CD8-positive, alpha-beta memory T cell (primary cell): ENCODE data around the gene GABRA4. TPM values are rescaled to one million over a fixed set of nuclear protein-coding genes. Genes with fewer than 3 reads are reported as not detected.

ENCODE experiments used
- CTCF ChIA-PET: fragments of 350-600 bp; sonication (Branson Sonifier 250); formaldehyde crosslinking; loops from one replicate; lab custom pipeline; 2021; ENCODE audit warnings: antibody characterized with exemption; lab: Charles Lee
- POLR2A ChIA-PET: fragments of 350-600 bp; sonication (Branson Sonifier 250); formaldehyde crosslinking; loops from one replicate; lab custom pipeline; 2021; ENCODE audit warnings: antibody characterized with exemption; lab: Charles Lee
- DNase-seq, 5 donors: peaks; one replicate each; pipeline versions ENCODE4 v3.0.0 to v3.0.0-alpha.2; 2020 to 2022; ENCODE audit warnings: mixed read lengths in 1 of 5
- H3K27ac ChIP-seq: one replicate; pipeline ENCODE4 v1.7.0; 2013; ENCODE audit warnings: low read depth, mild to moderate bottlenecking, low read length, moderate library complexity
- H3K27me3 ChIP-seq: 2 replicates; pipeline ENCODE4 v1.7.0; 2013; ENCODE audit warnings: low read length, mild to moderate bottlenecking; ENCODE audit not compliant: insufficient read depth, poor library complexity, severe bottlenecking
- H3K36me3 ChIP-seq: 2 replicates; pipeline ENCODE4 v1.7.0; 2013; ENCODE audit warnings: mild to moderate bottlenecking, low read length, moderate library complexity; ENCODE audit not compliant: insufficient read depth
- H3K4me1 ChIP-seq: 2 replicates; pipeline ENCODE4 v1.7.0; 2013; ENCODE audit warnings: mild to moderate bottlenecking, low read length, moderate library complexity; ENCODE audit not compliant: insufficient read depth
- H3K4me3 ChIP-seq: 2 replicates; pipeline ENCODE4 v1.7.0; 2013; ENCODE audit warnings: mild to moderate bottlenecking, low read length
- H3K9me3 ChIP-seq: 2 replicates; pipeline ENCODE4 v1.7.0; 2013; ENCODE audit warnings: mild to moderate bottlenecking, low read length
- H3K27ac Mint-ChIP-seq, 8 donors: one replicate each; pipeline ENCODE4 v1.8.0; 2020 to 2021; ENCODE audit warnings: mixed read lengths in 8 of 8, mild to moderate bottlenecking in 6 of 8, inconsistent platforms in 3 of 8, moderate library complexity in 3 of 8
- H3K27me3 Mint-ChIP-seq, 2 donors: one replicate each; pipeline ENCODE4 v1.8.0; 2020 to 2021; ENCODE audit warnings: mixed read lengths in 2 of 2, mild to moderate bottlenecking in 1 of 2, moderate library complexity in 1 of 2
- H3K36me3 Mint-ChIP-seq, 3 donors: one replicate each; pipeline ENCODE4 v1.8.0; 2020 to 2021; ENCODE audit warnings: mixed read lengths in 3 of 3, inconsistent platforms in 1 of 3, mild to moderate bottlenecking in 1 of 3
- H3K4me1 Mint-ChIP-seq, 3 donors: one replicate each; pipeline ENCODE4 v1.8.0; 2020 to 2021; ENCODE audit warnings: mixed read lengths in 3 of 3, inconsistent platforms in 1 of 3, mild to moderate bottlenecking in 1 of 3
- H3K4me3 Mint-ChIP-seq, 7 donors: one replicate each; pipeline ENCODE4 v1.8.0; 2020 to 2021; ENCODE audit warnings: mixed read lengths in 7 of 7, mild to moderate bottlenecking in 6 of 7, moderate library complexity in 4 of 7, inconsistent platforms in 2 of 7
- H3K9me3 Mint-ChIP-seq, 5 donors: one replicate each; pipeline ENCODE4 v1.8.0; 2020 to 2022; ENCODE audit warnings: mixed read lengths in 5 of 5, mild to moderate bottlenecking in 3 of 5, moderate library complexity in 2 of 5, inconsistent platforms in 1 of 5
- polyA plus RNA-seq: library from polyadenylated mRNA; unstranded; fragments of 300-500 nt; fragmentation: Illumina TruSeq; gene quantifications from one replicate; pipeline ENCODE4 v1.2.3, GENCODE V29; 2021
- total RNA-seq, 2 experiments: library from RNA; stranded (reverse); gene quantifications; one replicate each; pipeline ENCODE4 v1.2.3, GENCODE V29; 2021

The GABRA4 gene
- total and polyA plus RNA-seq, 3 experiments from 2014 or later: not detected

GRCh38 chr4:46953564-46953963 lies 39.8 kb downstream of the GABRA4 start:
- Mint-ChIP-seq H3K9me3 (no peaks in the 10 kb centered on the region), H3K4me3 (no peak overlapping the region), H3K4me1 (no peaks in the 10 kb centered on the region), H3K27ac (no peak overlapping the region), H3K27me3 (peaks cover 0 to 8% of the 10 kb centered on the region in 2 donors), H3K36me3 (no peaks in the 10 kb centered on the region)
- no peak for DNase-seq
- ChIA-PET POLR2A (no interaction called here), CTCF (no interaction called here)
- H3K27me3 ChIP-seq: no peaks in the 10 kb centered on the region
- no peaks in the 10 kb centered on the region for H3K9me3 ChIP-seq
- H3K4me3 ChIP-seq: no peak overlapping the region
- H3K27ac ChIP-seq: no peak overlapping the region
- no peaks in the 10 kb centered on the region for H3K36me3 ChIP-seq
- H3K4me1 ChIP-seq: no peaks in the 10 kb centered on the region

GRCh38 chr4:46952451-46952850 lies 40.9 kb downstream of the GABRA4 start:
- no peak overlapping the region for H3K4me3 Mint-ChIP-seq

DNA sequence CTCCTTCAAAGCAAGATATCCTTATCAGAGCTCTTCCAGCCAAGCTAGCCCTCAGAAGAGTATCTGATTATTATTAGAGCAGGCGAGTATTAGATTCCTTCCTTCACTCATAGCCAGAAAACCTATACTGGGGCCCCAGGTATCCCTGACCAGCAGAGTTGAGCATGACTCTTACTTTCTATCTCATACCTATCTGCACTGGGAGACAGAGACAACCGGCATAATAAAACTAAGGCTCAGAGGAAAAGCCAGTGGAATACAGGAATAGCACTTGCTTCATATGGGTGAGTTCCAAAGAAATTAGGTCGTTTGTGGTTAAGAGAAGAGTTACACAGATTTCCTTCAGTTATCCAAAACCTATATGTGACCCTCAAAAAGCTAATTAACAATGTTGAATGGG lies 42.6 kb downstream of the GABRA4 start:
- CTCF ChIA-PET: no interaction called here
- no peak overlapping the region for H3K4me3 Mint-ChIP-seq
- Histone ChIP-seq H3K4me1 (no peaks in the 10 kb centered on the region), H3K9me3 (no peaks in the 10 kb centered on the region), H3K27me3 (no peaks in the 10 kb centered on the region), H3K4me3 (no peak overlapping the region), H3K27ac (no peak overlapping the region), H3K36me3 (no peaks in the 10 kb centered on the region)
- no peak for DNase-seq
- POLR2A ChIA-PET: no interaction called here
- H3K27me3 Mint-ChIP-seq: peaks cover 0 to 8% of the 10 kb centered on the region in 2 donors
- H3K36me3 Mint-ChIP-seq: no peaks in the 10 kb centered on the region
- no peaks in the 10 kb centered on the region for H3K4me1 Mint-ChIP-seq
- no peak overlapping the region for H3K27ac Mint-ChIP-seq
- H3K9me3 Mint-ChIP-seq: no peaks in the 10 kb centered on the region

More at GRCh38 chr4:46952451-46952850, 40.9 kb downstream of the GABRA4 start:
- Histone ChIP-seq H3K36me3 (no peaks in the 10 kb centered on the region), H3K27ac (no peak overlapping the region), H3K9me3 (no peaks in the 10 kb centered on the region), H3K4me1 (no peaks in the 10 kb centered on the region), H3K27me3 (no peaks in the 10 kb centered on the region), H3K4me3 (no peak overlapping the region)
- no peaks in the 10 kb centered on the region for H3K9me3 Mint-ChIP-seq
- no peak overlapping the region for H3K27ac Mint-ChIP-seq
- no peaks in the 10 kb centered on the region for H3K36me3 Mint-ChIP-seq
- no peaks in the 10 kb centered on the region for H3K4me1 Mint-ChIP-seq
- ChIA-PET POLR2A (no interaction called here), CTCF (no interaction called here)
- peaks cover 0 to 8% of the 10 kb centered on the region in 2 donors for H3K27me3 Mint-ChIP-seq
- DNase-seq: no peak

- no peaks in the 10 kb centered on the region for H3K27me3 ChIP-seq
- no peak overlapping the region for H3K4me3 Mint-ChIP-seq
- ChIA-PET POLR2A (no interaction called here), CTCF (no interaction called here)
- H3K36me3 ChIP-seq: no peaks in the 10 kb centered on the region
- H3K9me3 ChIP-seq: no peaks in the 10 kb centered on the region
- no peak overlapping the region for H3K27ac Mint-ChIP-seq
- H3K9me3 Mint-ChIP-seq: no peaks in the 10 kb centered on the region
- DNase-seq: no peak
- no peak overlapping the region for H3K27ac ChIP-seq
- no peaks in the 10 kb centered on the region for H3K4me1 ChIP-seq
- no peaks in the 10 kb centered on the region for H3K4me1 Mint-ChIP-seq
- peaks cover 0 to 8% of the 10 kb centered on the region in 2 donors for H3K27me3 Mint-ChIP-seq
- H3K4me3 ChIP-seq: no peak overlapping the region
- H3K36me3 Mint-ChIP-seq: no peaks in the 10 kb centered on the region
Measured at GRCh38 chr4:46949822-46950221, 43.6 kb downstream of the GABRA4 start.

DNA sequence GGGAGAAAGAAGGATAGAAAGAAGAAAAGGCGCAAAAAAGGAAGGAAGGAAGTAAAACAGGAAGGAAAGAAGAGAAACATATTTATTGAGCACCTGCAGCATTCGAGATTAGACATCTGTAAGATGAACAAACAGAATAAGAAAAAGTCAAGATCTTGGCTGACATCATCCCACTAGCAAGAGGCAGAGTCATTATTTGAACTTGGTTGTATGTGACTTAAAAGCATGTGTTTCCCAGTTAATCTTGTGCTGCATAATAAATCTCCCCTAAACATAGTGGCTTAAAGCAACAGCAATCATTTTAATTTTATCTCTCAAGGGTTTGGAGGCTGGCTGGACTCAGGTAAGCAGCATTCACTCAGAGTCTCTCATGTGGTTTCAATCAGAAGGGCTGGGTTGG lies 45.8 kb downstream of the GABRA4 start:
- no peaks in the 10 kb centered on the region for H3K4me1 Mint-ChIP-seq
- H3K4me3 Mint-ChIP-seq: no peak overlapping the region
- no peaks in the 10 kb centered on the region for H3K27me3 ChIP-seq
- DNase-seq: no peak
- CTCF ChIA-PET: no interaction called here
- POLR2A ChIA-PET: no interaction called here
- no peaks in the 10 kb centered on the region for H3K9me3 ChIP-seq
- no peaks in the 10 kb centered on the region for H3K36me3 Mint-ChIP-seq
- H3K9me3 Mint-ChIP-seq: peaks cover 0 to 4% (median 0%) of the 10 kb centered on the region in 5 donors
- no peaks in the 10 kb centered on the region for H3K4me1 ChIP-seq
- peaks cover 2 to 3% of the 10 kb centered on the region in 2 donors for H3K27me3 Mint-ChIP-seq
- no peak overlapping the region for H3K4me3 ChIP-seq
- no peaks in the 10 kb centered on the region for H3K36me3 ChIP-seq
- no peak overlapping the region for H3K27ac Mint-ChIP-seq
- no peak overlapping the region for H3K27ac ChIP-seq

DNA sequence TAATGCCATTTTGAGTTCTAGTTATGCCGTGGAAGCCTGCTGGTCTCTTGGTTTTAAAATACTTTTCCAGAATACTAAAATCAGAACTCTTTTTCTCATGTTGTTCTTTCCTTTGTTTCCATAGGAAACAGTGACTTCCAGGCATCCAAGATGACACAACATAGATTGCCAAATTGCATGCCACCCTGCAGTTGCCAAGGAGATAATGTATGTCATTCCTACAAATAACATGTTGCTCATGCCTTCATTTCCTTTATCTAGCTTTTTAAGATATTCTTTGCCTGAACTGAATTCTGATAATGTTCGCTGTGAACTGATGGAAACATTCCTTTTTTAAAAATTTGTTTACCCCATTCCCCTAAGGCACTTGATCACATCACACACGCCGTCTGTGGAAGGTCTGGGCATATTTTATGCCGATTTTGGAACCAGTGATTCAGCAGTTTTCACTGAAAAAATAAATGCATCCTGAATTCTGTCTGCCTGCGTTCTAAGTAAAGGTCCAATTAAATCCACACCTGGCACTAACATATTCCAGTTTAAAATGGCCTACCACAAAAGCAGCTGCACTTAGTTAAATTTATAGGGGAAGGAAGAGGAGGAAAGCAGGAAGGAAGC lies 46.4 kb downstream of the GABRA4 start:
- peaks cover 2 to 3% of the 10 kb centered on the region in 2 donors for H3K27me3 Mint-ChIP-seq
- Histone ChIP-seq H3K9me3 (no peaks in the 10 kb centered on the region), H3K27ac (no peak overlapping the region), H3K4me3 (no peak overlapping the region), H3K27me3 (no peaks in the 10 kb centered on the region), H3K4me1 (no peaks in the 10 kb centered on the region), H3K36me3 (no peaks in the 10 kb centered on the region)
- no peak overlapping the region for H3K4me3 Mint-ChIP-seq
- CTCF ChIA-PET: no interaction called here
- no peaks in the 10 kb centered on the region for H3K36me3 Mint-ChIP-seq
- POLR2A ChIA-PET: no interaction called here
- no peak overlapping the region for H3K27ac Mint-ChIP-seq
- H3K4me1 Mint-ChIP-seq: no peaks in the 10 kb centered on the region
- H3K9me3 Mint-ChIP-seq: peaks cover 0 to 4% (median 0%) of the 10 kb centered on the region in 5 donors
- DNase-seq: no peak

DNA sequence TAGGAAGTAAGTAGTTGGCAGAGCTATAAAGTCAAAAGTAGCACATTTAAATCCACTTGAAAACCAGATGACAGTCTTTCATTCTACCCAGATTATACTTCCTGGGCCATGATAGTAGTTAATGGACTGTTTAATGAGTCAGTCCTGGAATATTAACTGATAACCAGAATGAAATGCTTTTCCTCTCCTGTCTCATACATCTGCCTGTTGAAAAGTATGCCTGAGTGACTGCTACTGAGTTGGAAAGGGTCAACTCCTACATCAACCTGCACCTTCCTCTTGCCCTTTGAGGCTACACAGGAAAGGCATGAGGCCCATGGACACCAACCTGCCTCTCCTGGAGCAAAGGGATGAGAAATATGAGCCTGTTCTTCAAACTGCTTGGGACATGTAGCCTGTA lies 48.3 kb downstream of the GABRA4 start:
- ChIA-PET POLR2A (no interaction called here), CTCF (no interaction called here)
- Histone ChIP-seq H3K27me3 (no peaks in the 10 kb centered on the region), H3K36me3 (no peaks in the 10 kb centered on the region), H3K9me3 (no peaks in the 10 kb centered on the region), H3K4me1 (no peaks in the 10 kb centered on the region), H3K4me3 (no peak overlapping the region), H3K27ac (no peak overlapping the region)
- Mint-ChIP-seq H3K27me3 (peaks cover 0 to 2% of the 10 kb centered on the region in 2 donors), H3K9me3 (peaks cover 0 to 4% (median 0%) of the 10 kb centered on the region in 5 donors), H3K4me3 (no peak overlapping the region), H3K4me1 (no peaks in the 10 kb centered on the region), H3K27ac (no peak overlapping the region), H3K36me3 (no peaks in the 10 kb centered on the region)
- no peak for DNase-seq

DNA sequence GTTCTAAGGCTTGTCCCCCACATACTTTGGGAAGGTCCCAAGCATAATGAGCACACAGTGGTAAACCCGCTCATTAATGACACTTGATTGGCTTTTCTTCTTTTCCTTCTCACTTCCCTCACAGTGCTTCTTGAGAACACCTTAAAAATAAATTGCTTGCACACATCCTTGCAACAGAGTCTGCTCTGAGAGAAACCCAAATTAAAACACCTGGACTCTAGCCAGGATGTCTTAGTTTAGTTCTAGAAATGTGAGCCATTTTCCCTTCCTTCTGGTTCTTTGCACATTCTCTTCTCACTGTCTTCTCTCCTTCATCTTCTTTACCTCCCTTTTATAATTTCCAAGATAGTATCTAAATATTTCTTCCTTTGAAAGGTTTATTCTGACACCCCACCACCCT lies 49.0 kb downstream of the GABRA4 start:
- CTCF ChIA-PET: no interaction called here
- H3K9me3 Mint-ChIP-seq: peaks cover 0 to 4% (median 0%) of the 10 kb centered on the region in 5 donors

More for the DNA sequence above, 49.0 kb downstream of the GABRA4 start:
- no peaks in the 10 kb centered on the region for H3K4me1 ChIP-seq
- no peak overlapping the region for H3K27ac Mint-ChIP-seq
- H3K4me3 Mint-ChIP-seq: no peak overlapping the region
- H3K4me1 Mint-ChIP-seq: no peaks in the 10 kb centered on the region
- H3K27ac ChIP-seq: no peak overlapping the region
- H3K27me3 ChIP-seq: no peaks in the 10 kb centered on the region
- peaks cover 0 to 2% of the 10 kb centered on the region in 2 donors for H3K27me3 Mint-ChIP-seq
- H3K4me3 ChIP-seq: no peak overlapping the region
- no peaks in the 10 kb centered on the region for H3K36me3 Mint-ChIP-seq
- H3K9me3 ChIP-seq: no peaks in the 10 kb centered on the region
- no peaks in the 10 kb centered on the region for H3K36me3 ChIP-seq
- POLR2A ChIA-PET: no interaction called here
- no peak for DNase-seq
